DOHH2 (cell line): Measurements from ENCODE around the gene KDF1.

Source experiments
- CTCF ChIP-seq: fragments of 200-600 bp; sonication (generic); IDR thresholded peaks from one replicate; pipeline ENCODE4 v1.5.1; 2014; ENCODE audit warnings: antibody characterized with exemption, mild to moderate bottlenecking, low read depth, low read length; ENCODE audit not compliant: poor library complexity, severe bottlenecking
- EZH2phosphoT487 ChIP-seq: fragments of 200-600 bp; sonication (generic); IDR thresholded peaks from 2 replicates; pipeline ENCODE4 v1.6.1; 2017; ENCODE audit warnings: borderline replicate concordance, mild to moderate bottlenecking, antibody characterized with exemption, low read length, moderate library complexity, mixed read lengths

DNA sequence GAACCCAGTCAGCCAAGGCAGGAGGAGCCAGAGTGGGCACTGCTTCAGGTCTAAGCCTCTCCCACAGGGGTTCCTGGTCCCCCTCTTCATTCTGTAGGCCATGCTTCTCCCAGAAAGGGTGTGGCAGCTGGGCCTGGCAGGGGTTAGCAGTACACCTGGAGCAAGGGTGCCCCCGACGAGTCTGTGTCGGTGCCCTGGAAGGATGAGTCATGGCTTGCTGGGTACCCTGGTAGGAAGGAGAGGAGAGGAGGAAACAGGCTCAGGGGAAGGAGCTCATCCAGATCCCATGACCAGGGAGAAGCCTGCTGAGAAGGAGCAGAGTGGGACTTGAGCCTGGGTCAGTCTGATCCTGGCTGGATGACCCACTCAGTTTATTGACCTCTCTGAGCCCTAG is 10.3 kb downstream of the KDF1 start:
- TF ChIP-seq CTCF (no peak), EZH2phosphoT487 (no peak)
